Activated naive CD8-positive, alpha-beta T cell (primary cell): ENCODE measurements around the gene MYO6.

Experiments used
- H3K27ac Mint-ChIP-seq: one replicate; pipeline ENCODE4 v1.8.0; 2021; ENCODE audit warnings: mixed read lengths
- H3K27me3 Mint-ChIP-seq: one replicate; pipeline ENCODE4 v1.8.0; 2021; ENCODE audit warnings: mixed read lengths
- H3K36me3 Mint-ChIP-seq: one replicate; pipeline ENCODE4 v1.8.0; 2021; ENCODE audit warnings: mixed read lengths
- H3K4me1 Mint-ChIP-seq: one replicate; pipeline ENCODE4 v1.8.0; 2021; ENCODE audit warnings: low read depth, mixed read lengths
- H3K4me3 Mint-ChIP-seq: one replicate; pipeline ENCODE4 v1.8.0; 2021; ENCODE audit warnings: mild to moderate bottlenecking, mixed read lengths
- H3K9me3 Mint-ChIP-seq: one replicate; pipeline ENCODE4 v1.8.0; 2021; ENCODE audit warnings: low read depth, mixed read lengths

Gene MYO6

GRCh38 chr6:75794351-75794846 lies 45.4 kb downstream of the MYO6 start:
- no peaks in the 10 kb centered on the region for H3K27me3 Mint-ChIP-seq
- no peaks in the 10 kb centered on the region for H3K4me1 Mint-ChIP-seq
- no peak overlapping the region for H3K4me3 Mint-ChIP-seq
- H3K9me3 Mint-ChIP-seq: no peaks in the 10 kb centered on the region
- no peak overlapping the region for H3K27ac Mint-ChIP-seq
- H3K36me3 Mint-ChIP-seq: no peaks in the 10 kb centered on the region

GRCh38 chr6:75794954-75795739 lies 46.1 kb downstream of the MYO6 start:
- Mint-ChIP-seq H3K27ac (no peak overlapping the region), H3K4me1 (no peaks in the 10 kb centered on the region), H3K4me3 (no peak overlapping the region), H3K36me3 (no peaks in the 10 kb centered on the region), H3K9me3 (no peaks in the 10 kb centered on the region), H3K27me3 (no peaks in the 10 kb centered on the region)

DNA sequence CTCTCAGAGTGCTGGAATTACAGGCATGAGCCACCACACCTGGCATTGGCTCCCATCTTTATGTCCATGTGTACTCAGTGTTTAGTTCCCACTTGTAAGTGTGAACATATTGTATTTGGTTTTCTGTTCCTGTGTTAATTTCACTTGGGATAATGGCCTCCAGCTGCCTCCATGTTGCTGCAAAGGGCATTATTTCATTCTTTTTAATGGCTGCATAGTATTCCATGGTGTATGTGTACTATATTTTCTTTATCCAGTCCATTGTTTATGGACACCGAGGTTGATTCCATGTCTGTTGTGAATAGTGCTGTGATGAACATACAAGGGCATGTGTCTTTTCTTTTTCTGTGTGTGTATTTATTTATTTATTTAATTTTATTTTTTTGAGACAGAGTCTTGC lies 47.7 kb downstream of the MYO6 start:
- no peak overlapping the region for H3K27ac Mint-ChIP-seq
- H3K4me1 Mint-ChIP-seq: no peaks in the 10 kb centered on the region
- H3K36me3 Mint-ChIP-seq: no peaks in the 10 kb centered on the region
- peaks cover 2% of the 10 kb centered on the region for H3K27me3 Mint-ChIP-seq
- no peaks in the 10 kb centered on the region for H3K9me3 Mint-ChIP-seq
- no peak overlapping the region for H3K4me3 Mint-ChIP-seq

- Mint-ChIP-seq H3K4me3 (no peak overlapping the region), H3K27ac (no peak overlapping the region), H3K36me3 (no peaks in the 10 kb centered on the region), H3K9me3 (no peaks in the 10 kb centered on the region), H3K27me3 (peaks cover 2% of the 10 kb centered on the region), H3K4me1 (no peaks in the 10 kb centered on the region)
Observed at GRCh38 chr6:75800133-75800532, 51.1 kb downstream of the MYO6 start.

GRCh38 chr6:75800708-75801505 lies 51.9 kb downstream of the MYO6 start:
- H3K4me3 Mint-ChIP-seq: no peak overlapping the region
- H3K36me3 Mint-ChIP-seq: no peaks in the 10 kb centered on the region
- H3K27me3 Mint-ChIP-seq: peaks cover 2% of the 10 kb centered on the region
- H3K4me1 Mint-ChIP-seq: no peaks in the 10 kb centered on the region
- no peak overlapping the region for H3K27ac Mint-ChIP-seq
- H3K9me3 Mint-ChIP-seq: no peaks in the 10 kb centered on the region

GRCh38 chr6:75802366-75802765 lies 53.3 kb downstream of the MYO6 start:
- peaks cover 2% of the 10 kb centered on the region for H3K27me3 Mint-ChIP-seq
- no peak overlapping the region for H3K27ac Mint-ChIP-seq
- no peaks in the 10 kb centered on the region for H3K4me1 Mint-ChIP-seq
- H3K4me3 Mint-ChIP-seq: no peak overlapping the region
- peaks cover 7% of the 10 kb centered on the region for H3K9me3 Mint-ChIP-seq
- no peaks in the 10 kb centered on the region for H3K36me3 Mint-ChIP-seq

GRCh38 chr6:75808507-75808906 lies 59.5 kb downstream of the MYO6 start:
- Mint-ChIP-seq H3K27ac (no peak overlapping the region), H3K4me3 (no peak overlapping the region), H3K9me3 (peaks cover 7% of the 10 kb centered on the region), H3K36me3 (no peaks in the 10 kb centered on the region), H3K4me1 (no peaks in the 10 kb centered on the region), H3K27me3 (no peaks in the 10 kb centered on the region)

DNA sequence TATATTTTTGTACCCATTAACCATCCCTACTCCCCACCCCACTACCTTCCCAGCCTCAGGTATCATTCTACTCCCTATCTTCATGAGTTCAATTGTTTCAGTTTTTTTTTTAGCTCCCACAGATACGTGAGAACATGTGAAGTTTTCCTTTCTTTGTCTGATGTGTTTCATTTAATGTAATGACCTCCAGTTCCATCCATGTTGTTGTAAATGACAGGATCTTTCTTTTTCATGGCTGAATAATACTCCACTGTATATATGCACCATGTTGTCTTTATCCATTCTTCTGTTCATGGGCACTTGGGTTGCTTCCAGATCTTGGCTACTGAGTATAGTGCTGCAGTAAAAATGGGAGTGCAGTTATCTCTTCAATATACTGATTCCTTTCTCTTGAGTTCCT lies 63.5 kb downstream of the MYO6 start:
- Mint-ChIP-seq H3K27ac (no peak overlapping the region), H3K9me3 (no peaks in the 10 kb centered on the region), H3K4me1 (no peaks in the 10 kb centered on the region), H3K36me3 (no peaks in the 10 kb centered on the region), H3K4me3 (no peak overlapping the region), H3K27me3 (no peaks in the 10 kb centered on the region)

GRCh38 chr6:75813476-75814250 lies 64.6 kb downstream of the MYO6 start:
- Mint-ChIP-seq H3K4me1 (no peaks in the 10 kb centered on the region), H3K27ac (no peak overlapping the region), H3K36me3 (no peaks in the 10 kb centered on the region), H3K27me3 (no peaks in the 10 kb centered on the region), H3K4me3 (no peak overlapping the region), H3K9me3 (no peaks in the 10 kb centered on the region)

- H3K4me3 Mint-ChIP-seq: no peak overlapping the region
- H3K27me3 Mint-ChIP-seq: no peaks in the 10 kb centered on the region
- no peaks in the 10 kb centered on the region for H3K9me3 Mint-ChIP-seq
- no peaks in the 10 kb centered on the region for H3K36me3 Mint-ChIP-seq
- H3K4me1 Mint-ChIP-seq: no peaks in the 10 kb centered on the region
- no peak overlapping the region for H3K27ac Mint-ChIP-seq
Observed at GRCh38 chr6:75815756-75816155, 66.7 kb downstream of the MYO6 start.

DNA sequence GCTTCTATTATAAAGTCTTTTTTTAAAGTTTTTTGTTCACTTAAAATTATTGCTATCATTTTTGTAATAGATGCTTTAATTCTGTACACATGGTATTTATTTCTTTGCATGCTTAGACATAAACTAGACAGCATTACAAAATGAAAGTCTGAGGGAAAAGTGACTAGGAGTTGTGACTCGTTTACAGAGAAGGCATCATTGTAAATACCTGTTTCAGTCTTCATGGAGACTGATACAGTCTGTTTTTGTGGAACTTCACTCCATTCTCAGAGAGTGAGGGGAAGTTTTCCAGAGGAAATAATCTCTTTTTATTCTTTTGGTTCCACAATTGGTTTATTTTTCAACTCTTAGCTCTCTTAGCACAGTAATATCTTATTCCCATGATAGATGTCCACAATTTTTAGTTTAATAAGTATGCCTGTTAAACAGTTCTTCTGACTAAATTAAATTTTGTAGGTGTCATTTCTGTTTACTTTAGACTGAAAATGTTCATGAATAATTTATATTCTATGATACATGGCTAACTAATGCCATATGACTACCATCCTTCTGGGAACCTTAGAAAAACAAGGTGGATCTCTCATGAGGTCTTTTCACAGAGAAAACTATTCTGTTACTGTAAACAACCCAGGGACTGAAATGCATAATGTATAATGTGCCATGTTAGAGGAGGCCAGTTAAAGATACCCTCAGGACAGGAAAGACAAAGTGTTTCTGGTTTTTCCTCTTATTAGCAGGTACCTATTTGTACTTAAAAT lies 69.2 kb downstream of the MYO6 start:
- no peaks in the 10 kb centered on the region for H3K4me1 Mint-ChIP-seq

GRCh38 chr6:75819776-75820487 lies 70.9 kb downstream of the MYO6 start:
- Mint-ChIP-seq H3K4me1 (no peaks in the 10 kb centered on the region), H3K4me3 (no peak overlapping the region), H3K27me3 (no peaks in the 10 kb centered on the region), H3K36me3 (no peaks in the 10 kb centered on the region), H3K9me3 (no peaks in the 10 kb centered on the region), H3K27ac (no peak overlapping the region)

More for the DNA sequence above, 69.2 kb downstream of the MYO6 start:
- no peaks in the 10 kb centered on the region for H3K27me3 Mint-ChIP-seq
- H3K27ac Mint-ChIP-seq: no peak overlapping the region
- H3K36me3 Mint-ChIP-seq: no peaks in the 10 kb centered on the region
- H3K4me3 Mint-ChIP-seq: no peak overlapping the region
- no peaks in the 10 kb centered on the region for H3K9me3 Mint-ChIP-seq

- Mint-ChIP-seq H3K4me3 (no peak overlapping the region), H3K9me3 (no peaks in the 10 kb centered on the region), H3K4me1 (no peaks in the 10 kb centered on the region), H3K27me3 (peaks cover 2% of the 10 kb centered on the region), H3K36me3 (no peaks in the 10 kb centered on the region), H3K27ac (no peak overlapping the region)
Observed at GRCh38 chr6:75824160-75824559, 75.1 kb downstream of the MYO6 start.

DNA sequence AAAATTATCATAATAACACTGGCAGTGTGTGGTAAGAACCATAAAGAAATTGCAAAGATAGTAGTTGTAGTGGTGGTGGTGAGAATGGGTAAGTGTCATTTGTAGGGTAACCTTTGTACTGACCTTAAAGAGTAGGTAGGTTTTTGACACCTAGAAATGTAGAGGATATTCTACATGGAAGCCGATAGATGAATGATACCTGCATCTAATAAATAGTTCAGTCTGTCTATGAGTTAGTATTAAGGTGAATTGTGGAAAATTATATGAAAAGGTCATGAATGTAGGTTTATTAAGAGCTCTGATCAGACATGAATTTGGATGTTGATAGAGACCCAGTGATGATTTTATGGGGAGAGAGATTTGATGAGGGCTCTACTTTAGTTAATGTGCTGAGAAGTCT lies 78.1 kb downstream of the MYO6 start:
- Mint-ChIP-seq H3K4me1 (no peaks in the 10 kb centered on the region), H3K9me3 (no peaks in the 10 kb centered on the region), H3K27me3 (peaks cover 2% of the 10 kb centered on the region), H3K4me3 (no peak overlapping the region), H3K27ac (no peak overlapping the region), H3K36me3 (no peaks in the 10 kb centered on the region)
